GM19099 (cell line): ENCODE data around the gene TMEM147.
A peak's percentile ranks its signal among the peaks of the same experiment; 100 is the strongest.

Source experiments
- POLR2A ChIP-seq: IDR thresholded peaks from 3 replicates; pipeline ENCODE4 v1.6.1; 2011; ENCODE audit warnings: low read depth; ENCODE audit not compliant: insufficient read length; ENCODE audit errors: extremely low read depth

TMEM147 gene, protein sequence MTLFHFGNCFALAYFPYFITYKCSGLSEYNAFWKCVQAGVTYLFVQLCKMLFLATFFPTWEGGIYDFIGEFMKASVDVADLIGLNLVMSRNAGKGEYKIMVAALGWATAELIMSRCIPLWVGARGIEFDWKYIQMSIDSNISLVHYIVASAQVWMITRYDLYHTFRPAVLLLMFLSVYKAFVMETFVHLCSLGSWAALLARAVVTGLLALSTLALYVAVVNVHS

DNA sequence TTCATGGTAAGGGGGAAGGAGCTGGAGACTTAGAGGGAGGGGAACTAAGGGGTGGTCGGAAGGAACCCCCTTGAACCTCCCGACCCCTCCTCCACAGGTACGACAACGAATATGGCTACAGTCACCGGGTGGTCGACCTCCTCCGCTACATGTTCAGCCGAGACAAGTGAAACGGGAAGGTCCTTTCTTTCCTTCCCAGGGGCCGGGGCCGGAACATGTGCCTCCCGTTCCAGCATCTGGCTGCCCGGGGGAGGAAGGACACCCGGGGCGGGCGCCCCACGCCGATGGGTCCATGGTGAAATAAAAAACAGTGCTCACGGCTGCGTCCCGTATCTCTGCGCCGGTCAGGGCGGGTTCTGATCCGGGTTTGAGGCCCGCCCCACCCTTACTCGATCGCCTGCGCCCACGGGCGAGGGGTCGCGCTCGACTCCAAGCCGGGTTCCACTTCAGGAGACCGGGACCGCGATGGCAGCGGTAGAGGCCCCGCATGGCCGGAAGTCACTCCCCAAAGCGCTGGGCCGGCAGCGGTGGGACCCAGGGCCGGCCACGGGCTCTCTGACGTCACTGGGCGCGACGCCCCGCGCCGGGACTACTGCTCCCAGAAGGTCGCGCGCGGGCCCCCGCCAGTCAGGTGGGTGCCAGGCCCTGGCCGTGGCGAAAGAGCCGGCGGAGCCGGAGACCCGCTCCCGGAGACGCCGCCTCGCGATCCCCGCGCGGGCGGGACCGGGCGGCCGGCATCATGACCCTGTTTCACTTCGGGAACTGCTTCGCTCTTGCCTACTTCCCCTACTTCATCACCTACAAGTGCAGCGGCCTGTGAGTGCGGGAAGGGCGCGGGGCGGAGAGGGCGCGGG, at the start of gene TMEM147:
Gene TMEM147 (plus strand): TSS at position 626 of the 854 bp plus-strand sequence. CDS start 114 bp downstream, at position 740.
- TF ChIP-seq POLR2A = peak; percentile 87

DNA sequence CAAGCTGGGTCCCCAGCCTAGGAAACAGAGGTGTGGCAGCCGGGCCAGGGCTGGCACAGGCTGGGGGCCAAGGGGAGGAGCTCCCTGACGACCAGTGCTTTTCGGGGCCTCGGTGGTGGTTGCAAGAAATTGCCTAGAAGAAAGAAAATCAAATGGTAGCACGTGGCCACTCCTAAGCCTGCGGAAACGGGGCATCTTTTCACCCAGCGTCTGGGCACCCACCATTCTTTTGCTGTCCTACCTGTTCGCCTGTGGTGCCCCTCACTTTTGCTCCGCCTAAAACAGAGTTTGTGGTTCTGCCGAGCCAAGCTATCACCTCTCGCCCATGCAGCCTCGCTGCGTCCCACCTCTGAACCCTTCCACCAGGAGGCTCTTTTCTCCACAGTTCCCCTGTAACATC, 48.0 kb upstream of the TMEM147 start:
- no peak for TF ChIP-seq POLR2A

DNA sequence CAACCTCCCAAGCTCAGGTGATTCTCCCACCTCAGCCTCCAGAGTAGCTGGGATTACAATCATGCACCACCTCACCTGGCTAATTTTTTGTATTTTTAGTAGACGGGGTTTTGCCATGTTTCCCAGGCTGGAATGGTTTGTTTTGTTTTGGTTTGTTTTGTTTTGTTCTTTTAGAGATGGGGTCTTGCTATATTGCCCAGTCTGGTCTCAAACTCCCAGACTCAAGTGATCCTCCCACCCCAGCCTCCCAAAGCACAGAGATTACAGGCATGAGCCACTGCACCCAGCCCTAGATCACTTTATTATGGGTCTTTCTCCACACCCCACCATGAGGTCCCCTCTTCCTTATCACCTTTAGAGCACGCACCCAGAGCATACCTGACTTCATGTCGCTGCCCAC, 47.2 kb upstream of the TMEM147 start:
- no peak for TF ChIP-seq POLR2A

DNA sequence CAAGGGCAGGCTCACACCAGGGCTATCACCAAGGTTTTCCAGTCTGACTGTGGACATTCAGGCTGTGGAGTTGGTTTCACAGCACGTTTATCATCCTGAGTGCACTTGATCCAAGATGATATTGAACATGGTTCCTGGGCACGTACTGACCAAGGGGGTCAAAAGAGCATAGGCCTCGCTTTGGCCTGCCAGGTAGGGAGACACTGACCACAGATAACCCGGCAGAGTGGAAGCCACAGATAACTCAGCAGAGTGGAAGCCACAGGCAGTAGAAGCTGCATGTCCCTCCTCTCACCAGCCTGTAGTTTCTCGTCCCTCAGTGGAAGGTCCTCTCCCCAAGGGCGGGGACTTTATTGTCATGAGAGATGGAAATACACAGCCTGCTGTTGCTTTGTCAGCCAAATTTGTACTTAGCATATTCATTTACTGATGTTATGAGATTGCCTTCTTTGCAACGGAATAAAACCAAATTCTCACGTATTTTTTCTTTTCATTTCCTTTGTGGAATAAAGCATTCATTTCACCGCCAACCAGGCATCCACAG, 46.4 kb upstream of the TMEM147 start:
- no peak for TF ChIP-seq POLR2A

DNA sequence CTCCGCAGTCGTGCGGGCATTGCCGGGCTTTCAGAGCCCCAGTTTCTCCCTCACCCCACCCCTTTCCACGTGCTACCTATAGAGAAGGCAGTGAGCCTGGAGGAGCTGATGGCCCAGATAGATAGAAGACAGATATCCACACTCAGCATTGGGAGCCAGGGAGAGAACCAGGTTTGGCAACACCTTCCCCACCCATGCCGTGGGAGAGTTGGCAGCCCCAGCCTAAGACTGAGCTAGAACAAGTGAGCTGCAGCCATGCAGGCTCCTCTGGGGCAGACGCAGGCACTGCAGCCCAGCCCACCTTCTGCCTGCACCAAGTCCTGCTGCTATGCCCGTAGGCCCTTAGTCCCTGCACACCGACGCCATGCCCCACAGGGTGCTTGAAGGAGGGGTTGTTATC, 44.8 kb upstream of the TMEM147 start:
- TF ChIP-seq POLR2A = no peak

GRCh38 chr19:35501684-35502083, 43.7 kb upstream of the TMEM147 start:
- no peak for TF ChIP-seq POLR2A

GRCh38 chr19:35502751-35503150, 42.7 kb upstream of the TMEM147 start:
- TF ChIP-seq POLR2A = no peak

DNA sequence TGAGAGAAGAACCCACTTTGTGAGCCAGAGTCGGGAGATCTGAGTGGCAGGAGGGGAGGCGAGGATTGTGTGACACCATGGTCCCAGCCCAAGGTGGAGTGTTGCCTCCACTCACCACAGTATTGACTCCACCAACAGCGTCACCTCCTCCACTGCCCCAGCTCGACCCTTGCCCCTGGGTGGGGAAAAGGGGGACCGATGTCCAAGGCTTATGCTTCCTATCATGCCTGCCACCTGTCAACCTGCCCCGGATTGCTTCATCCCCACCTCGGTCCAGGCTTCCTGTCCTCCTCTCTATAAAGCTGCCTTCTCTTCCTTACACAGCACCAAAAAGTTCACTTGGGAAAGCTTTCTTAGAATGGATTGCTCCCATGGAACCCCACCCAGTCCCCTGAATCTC, 39.4 kb upstream of the TMEM147 start:
- no peak for TF ChIP-seq POLR2A

DNA sequence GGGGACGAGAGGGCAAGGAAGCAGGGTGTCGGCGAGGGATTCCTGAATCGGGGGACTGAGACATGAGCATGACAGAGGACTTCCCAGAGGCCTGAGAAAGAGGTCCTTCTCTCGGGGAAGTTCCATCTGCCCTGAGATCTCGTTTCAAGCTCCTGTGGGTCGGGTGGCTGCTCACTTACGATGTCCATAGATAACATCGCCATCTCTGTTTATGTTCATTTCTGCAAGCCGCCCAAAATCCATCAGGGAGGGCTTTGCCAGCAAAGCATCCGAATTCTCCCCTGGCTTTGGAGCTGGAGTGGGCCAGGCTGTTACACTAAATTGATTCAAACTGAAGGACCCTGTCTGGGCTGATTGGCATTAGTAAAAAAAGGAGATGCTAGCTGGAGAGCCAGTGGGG, 37.9 kb upstream of the TMEM147 start:
- TF ChIP-seq POLR2A = no peak

- no peak for TF ChIP-seq POLR2A
These were observed 37.3 kb upstream of the TMEM147 start for GRCh38 chr19:35508129-35508528.

DNA sequence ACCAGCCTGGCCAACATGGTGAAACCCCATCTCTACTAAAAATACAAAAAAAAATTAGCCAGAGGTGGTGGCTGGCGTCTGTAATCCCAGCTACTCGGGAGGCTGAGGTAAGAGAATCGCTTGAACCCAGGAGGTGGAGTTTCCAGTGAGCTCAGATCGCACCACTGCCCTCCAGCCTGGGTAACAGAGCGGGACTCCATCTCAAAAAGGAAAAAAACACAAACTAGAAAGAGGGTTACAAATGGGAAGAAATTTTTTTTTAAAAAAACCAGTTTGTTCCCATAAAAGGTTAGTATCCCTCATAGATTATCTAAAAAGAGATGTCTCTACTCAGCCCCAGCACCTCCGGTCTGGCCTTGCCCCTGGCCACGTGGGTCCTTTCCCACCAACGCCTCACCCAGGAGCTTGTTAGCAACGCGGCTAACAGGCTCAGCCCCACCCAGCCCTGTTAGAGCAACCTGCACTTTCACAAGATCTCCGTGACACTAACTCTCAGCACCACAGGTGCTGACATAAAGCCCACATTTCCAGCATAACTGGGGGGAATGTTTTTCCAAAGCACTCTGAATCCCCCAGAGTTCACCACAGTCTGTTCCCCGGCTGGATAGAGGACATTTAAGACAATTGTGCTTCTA, 36.3 kb upstream of the TMEM147 start:
- no peak for TF ChIP-seq POLR2A

- no peak for TF ChIP-seq POLR2A
These were observed 35.4 kb upstream of the TMEM147 start for GRCh38 chr19:35509861-35510625.

DNA sequence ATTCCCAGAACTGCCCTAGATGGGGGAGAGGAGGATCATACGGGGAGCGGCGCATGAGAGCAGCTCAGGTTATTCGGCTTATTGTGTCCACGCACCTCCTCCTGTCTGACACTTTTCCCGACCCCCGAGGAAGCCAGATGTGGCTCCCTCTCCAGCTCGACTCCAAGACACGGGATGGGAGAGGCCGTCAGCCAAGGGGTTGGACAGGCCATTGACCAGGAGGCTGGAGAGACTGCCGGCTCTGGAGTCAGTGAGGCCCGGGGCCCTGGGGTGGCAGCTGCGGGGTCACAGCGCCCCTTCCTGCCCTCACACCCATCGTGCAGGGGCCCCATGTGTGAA, 34.8 kb upstream of the TMEM147 start:
- no peak for TF ChIP-seq POLR2A

GRCh38 chr19:35511337-35511736, 34.1 kb upstream of the TMEM147 start:
- TF ChIP-seq POLR2A = no peak
